ACHN (cell line): ENCODE data around the gene PRKN.
A peak's percentile ranks its signal among the peaks of the same experiment; 100 is the strongest.

ENCODE experiments used
- DNase-seq: peaks from one replicate; pipeline ENCODE4 v3.0.0-alpha.2; 2015
- in situ Hi-C: cut with HindIII; loops from 2 replicates; pipeline ENCODE4 v1.10.0; 2017; ENCODE audit warnings: low sequenced_read_pairs, low pct_ligation_motif_present, low pct_unique_long_range_greater_than_20kb

PRKN gene

GRCh38 chr6:162373868-162374267 lies 353.7 kb downstream of the PRKN start:
- no peak for DNase-seq
- in situ Hi-C loops: no loop called here

DNA sequence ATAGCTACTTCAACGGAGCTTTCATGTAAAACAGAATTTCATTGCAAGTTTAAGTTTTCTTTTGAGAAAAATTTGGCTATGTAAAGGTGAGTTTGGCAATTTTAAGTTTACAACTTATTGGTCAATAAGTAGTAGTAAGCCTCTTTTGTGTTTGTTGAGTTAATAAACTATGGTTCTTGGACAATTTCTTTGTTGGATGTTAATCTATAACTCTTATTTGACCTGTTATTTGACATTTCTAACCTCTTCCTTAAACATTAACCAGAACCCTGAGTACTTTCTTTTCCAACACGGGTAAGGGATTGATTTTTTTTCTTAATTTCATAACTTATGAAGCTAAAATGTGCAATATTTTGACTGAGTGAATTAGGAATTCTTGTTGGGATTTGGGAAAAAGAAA lies 354.4 kb downstream of the PRKN start:
- in situ Hi-C loops: no loop called here
- DNase-seq: peak; percentile 35

GRCh38 chr6:162372106-162372505 lies 355.5 kb downstream of the PRKN start:
- no peak for DNase-seq
- in situ Hi-C loops: no loop called here

GRCh38 chr6:162371121-162371520 lies 356.4 kb downstream of the PRKN start:
- in situ Hi-C loops: no loop called here
- no peak for DNase-seq

GRCh38 chr6:162369091-162369490 lies 358.5 kb downstream of the PRKN start:
- in situ Hi-C loops: no loop called here
- DNase-seq: no peak

DNA sequence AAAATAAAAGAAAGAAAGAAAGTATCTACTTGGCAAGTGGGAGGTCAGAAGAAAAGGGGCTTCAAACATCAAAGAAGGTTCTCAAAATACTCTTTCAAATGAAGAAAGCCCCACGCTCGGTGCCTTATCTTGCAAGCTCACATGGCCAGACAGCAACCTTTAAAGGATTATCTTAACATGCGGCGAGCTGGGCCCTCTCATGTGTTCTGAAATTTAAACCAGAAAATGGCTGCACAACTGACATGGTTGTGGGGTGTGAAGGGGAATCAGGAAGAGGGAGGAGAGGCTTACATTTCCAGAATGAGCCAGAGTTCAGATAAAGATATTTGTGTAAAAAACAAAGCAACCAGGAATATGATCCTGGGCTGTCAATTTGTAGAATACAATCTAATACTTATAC lies 363.1 kb downstream of the PRKN start:
- in situ Hi-C loops: no loop called here
- DNase-seq: no peak

- in situ Hi-C loops: no loop called here
- DNase-seq: no peak
These were observed 363.8 kb downstream of the PRKN start for GRCh38 chr6:162363757-162364156.

- no peak for DNase-seq
- in situ Hi-C loops: no loop called here
These were observed 366.5 kb downstream of the PRKN start for GRCh38 chr6:162360901-162361567.

GRCh38 chr6:162358625-162359024 lies 368.9 kb downstream of the PRKN start:
- no peak for DNase-seq
- in situ Hi-C loops: no loop called here

DNA sequence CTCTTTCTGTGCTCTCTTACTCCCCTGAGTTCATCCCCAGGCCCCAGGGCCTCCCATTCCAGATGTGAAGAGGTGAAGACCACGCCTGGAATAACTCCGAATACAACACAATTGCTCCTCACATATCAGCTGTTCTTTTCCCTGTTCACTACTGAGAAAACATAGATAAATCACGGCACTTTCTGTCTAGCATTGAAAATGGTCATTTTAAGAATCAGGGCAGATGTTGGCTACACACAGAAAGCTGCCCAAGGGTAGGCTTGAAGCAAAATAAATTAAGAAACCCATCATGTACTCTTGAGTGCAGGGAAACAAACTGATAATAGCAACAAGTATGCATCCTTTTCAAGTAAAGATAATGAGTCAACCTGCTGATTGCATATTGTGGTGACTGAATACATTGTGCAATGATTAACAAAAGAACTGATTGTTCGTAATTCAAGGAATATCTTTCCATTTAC lies 382.5 kb downstream of the PRKN start:
- in situ Hi-C loops: no loop called here

GRCh38 chr6:162344646-162345010 lies 382.9 kb downstream of the PRKN start:
- in situ Hi-C loops: no loop called here

More for the DNA sequence above, 382.5 kb downstream of the PRKN start:
- no peak for DNase-seq

DNA sequence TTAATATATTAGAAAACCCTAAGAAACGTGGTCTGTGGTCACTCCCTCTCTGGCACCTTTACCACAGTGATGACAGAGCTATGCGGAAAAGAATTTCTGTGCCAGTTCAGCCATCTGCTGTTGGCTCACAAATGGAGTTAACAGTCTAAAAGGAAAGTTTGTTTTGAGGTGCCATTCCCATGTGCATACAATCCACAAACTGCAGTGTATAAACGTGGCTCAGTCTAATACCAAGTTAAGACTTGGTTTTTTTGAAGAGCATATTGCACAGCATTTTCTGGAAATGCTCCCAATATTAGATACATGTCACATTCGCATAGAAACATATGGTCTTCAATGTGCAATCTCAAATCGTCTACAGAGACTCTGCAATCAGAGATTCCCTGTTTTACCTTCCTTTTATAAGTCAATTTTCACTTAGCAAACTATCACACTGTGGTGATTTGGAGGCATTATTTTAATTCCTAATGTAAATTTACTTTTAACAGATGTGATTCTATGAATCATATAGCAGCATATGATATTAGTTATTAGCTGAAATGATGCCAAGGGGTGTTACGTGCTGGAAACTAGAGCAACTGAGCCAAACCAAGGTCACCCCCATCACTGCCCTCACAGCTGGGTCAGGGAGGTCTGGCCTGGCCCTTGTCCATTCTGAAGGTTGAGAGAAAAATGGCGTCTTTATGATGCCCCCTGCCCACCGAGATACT lies 383.5 kb downstream of the PRKN start:
- DNase-seq: no peak
- in situ Hi-C loops: no loop called here

More at GRCh38 chr6:162344646-162345010, 382.9 kb downstream of the PRKN start:
- DNase-seq: no peak

DNA sequence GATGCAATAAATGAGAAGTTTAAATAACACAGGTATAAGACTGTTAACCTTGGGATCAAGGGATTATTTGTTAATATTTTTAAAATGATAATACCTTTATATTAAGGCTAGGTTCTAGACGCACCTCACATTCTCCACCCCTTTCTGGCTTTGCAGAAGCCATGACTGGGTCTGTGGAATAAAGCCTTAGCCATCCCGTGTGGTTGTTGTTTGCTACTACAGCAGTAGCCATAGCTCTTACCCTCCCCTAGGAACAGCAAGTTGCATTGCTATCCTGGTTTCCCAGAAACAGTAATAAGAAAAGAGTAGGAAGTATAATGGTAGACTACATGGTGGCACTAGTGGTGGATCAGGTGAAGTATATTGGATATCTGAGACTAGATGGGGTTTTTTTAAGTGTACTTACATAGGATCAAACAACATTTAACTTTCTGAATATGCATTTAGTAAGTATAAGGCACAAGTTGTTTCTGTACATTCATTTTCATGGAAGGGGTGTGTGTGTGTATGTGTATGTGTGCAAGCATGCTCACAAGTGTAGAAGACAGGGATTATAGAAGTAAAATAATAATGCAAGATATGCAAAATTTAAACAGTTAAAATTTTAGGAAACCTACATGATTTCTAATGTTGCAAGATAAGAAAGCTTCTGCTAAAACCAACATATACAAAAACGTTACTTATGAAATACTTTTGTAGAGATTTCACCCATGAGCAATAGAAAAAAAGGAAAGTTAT lies 384.2 kb downstream of the PRKN start:
- in situ Hi-C loops: no loop called here
- peak; percentile 2 for DNase-seq

DNA sequence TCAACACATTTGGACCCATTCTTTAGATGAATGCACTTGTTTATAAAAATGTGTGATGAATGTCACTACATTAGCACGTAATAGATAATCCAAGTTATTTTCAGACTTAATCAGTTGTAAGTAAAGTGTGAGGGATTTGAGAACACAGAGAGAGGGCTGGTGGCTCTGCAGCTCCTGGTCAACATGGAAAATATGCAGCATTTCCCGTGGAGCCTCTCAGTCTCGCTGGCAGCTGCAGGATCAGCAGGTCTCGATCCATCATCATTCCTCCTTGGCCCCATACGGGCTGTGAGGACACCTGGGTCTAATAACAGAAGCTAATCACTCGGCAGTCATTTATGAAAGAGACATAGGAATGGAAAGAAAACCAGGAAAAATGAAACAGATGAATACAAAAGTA lies 390.2 kb downstream of the PRKN start:
- no peak for DNase-seq
- in situ Hi-C loops: no loop called here

DNA sequence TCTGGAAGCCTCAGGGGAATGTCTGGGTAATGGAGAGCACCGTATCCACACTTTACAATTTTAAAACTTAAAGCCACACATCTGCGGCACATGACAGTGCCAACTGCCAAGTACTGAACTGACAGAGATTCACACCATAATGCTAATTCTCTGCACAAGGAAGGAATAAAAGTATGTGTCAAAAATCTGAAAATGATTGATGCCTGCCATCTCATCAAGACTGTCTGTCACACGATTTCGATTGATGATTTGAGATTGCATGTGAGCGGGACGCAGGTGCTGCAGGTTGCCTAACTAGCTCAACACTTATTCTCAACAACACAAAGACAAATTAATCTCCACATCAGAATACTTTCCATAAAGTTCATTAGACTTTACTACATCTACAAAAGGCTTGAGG lies 391.2 kb downstream of the PRKN start:
- in situ Hi-C loops: no loop called here
- DNase-seq: no peak

GRCh38 chr6:162332365-162332764 lies 395.2 kb downstream of the PRKN start:
- in situ Hi-C loops: no loop called here
- no peak for DNase-seq

DNA sequence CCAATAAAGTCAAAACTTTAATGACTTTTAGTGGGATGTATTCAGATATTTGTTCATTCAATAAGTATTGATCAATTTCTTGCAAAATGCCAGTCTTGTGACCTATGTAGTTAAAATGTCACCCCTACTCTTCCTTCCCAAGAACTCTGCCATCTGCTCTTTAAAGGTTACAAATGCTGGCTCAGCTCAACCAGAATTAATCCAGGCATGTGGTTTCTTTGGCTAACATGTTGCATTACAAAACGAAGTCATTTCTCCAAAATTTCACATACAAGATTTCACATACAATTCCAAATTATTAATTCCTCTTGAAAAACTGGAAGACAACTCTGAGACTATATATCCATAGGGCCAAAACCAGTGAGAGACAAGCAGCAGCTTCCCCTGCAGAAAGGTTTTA lies 395.7 kb downstream of the PRKN start:
- no peak for DNase-seq
- in situ Hi-C loops: no loop called here

- DNase-seq: no peak
- in situ Hi-C loops: no loop called here
These were observed 401.7 kb downstream of the PRKN start for GRCh38 chr6:162325826-162326225.

DNA sequence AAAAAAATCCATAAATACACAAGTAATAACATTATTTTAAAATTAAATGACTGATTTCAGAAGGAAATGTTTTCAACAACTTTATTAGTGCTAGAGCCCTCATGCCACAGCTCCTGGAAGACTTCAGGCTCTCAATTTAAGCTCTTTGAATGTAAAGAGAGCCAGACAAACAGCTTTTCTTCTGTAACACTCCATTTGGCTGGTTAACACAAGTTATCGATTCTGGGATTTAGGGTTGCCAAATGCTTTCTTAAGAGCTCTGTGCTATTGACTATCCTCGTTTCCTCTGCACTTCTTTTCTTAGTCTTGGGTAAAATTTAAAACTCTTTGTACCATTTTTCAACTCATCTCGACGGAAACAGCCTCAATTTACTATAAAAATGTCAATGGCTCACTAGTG lies 402.5 kb downstream of the PRKN start:
- in situ Hi-C loops: no loop called here
- DNase-seq: no peak

DNA sequence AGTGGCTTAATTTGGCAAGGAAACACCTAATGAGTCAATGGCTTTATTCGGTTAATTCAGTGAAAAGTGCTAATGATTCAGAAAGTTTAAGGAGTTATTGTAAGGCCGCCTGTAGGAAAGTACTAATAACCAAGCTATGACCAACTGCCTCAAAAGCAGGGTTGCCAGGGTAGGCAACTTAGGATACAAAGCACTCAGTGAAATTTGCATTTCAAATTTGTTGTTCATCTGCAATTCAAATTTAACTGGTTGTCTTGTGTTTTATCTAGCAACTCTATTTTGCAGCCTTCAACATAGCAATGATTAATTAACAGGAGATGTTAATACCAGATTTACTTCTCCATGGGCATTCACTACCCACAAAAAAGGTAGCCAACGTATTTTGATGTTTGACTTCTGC lies 412.3 kb downstream of the PRKN start:
- DNase-seq: no peak
- in situ Hi-C loops: no loop called here
